ENCODE measurements around the gene GAGE12J.
"Not testable (repeated sequence)": the region's sequence is repeated elsewhere in the genome, so short reads cannot be mapped to it uniquely, and the experiment has no call there.

The GAGE12J gene

GRCh38 chrX:49312176-49312575 lies 9.7 kb upstream of the GAGE12J start:
- DNase-seq = no peak

- no peak for DNase-seq
These were observed 5.8 kb upstream of the GAGE12J start for GRCh38 chrX:49316085-49316484.

- not testable (repeated sequence) for DNase-seq
These were observed 429 bp downstream of the GAGE12J start for GRCh38 chrX:49322266-49322665.

- DNase-seq = not testable (repeated sequence)
These were observed 1.9 kb downstream of the GAGE12J start for GRCh38 chrX:49323735-49324134.

GRCh38 chrX:49330421-49330820 lies 8.6 kb downstream of the GAGE12J start:
- not testable (repeated sequence) for DNase-seq

GRCh38 chrX:49331282-49331681 lies 9.4 kb downstream of the GAGE12J start, which contains the start of gene GAGE13:
GAGE13 (plus strand) TSS chrX:49331582; CDS start chrX:49332738, 1,156 bp downstream.
- DNase-seq = not testable (repeated sequence)

GRCh38 chrX:49331841-49332240 lies 10.0 kb downstream of the GAGE12J start:
- DNase-seq = peak; percentile 54

- DNase-seq = not testable (repeated sequence)
These were observed 19.6 kb downstream of the GAGE12J start for GRCh38 chrX:49341449-49341848.

GRCh38 chrX:49344496-49345175 lies 22.8 kb downstream of the GAGE12J start:
- not testable (repeated sequence) for DNase-seq

- DNase-seq = not testable (repeated sequence)
These were observed 23.6 kb downstream of the GAGE12J start for GRCh38 chrX:49345402-49345801.

GRCh38 chrX:49346150-49346549 lies 24.3 kb downstream of the GAGE12J start:
- not testable (repeated sequence) for DNase-seq
